Fibroblast of upper back skin (primary cell): ENCODE results near the gene OPN1MW3.
"Not testable (repeated sequence)": the region's sequence is repeated elsewhere in the genome, so short reads cannot be mapped to it uniquely, and the experiment has no call there.

Experiments used
- DNase-seq: peaks from one replicate; pipeline ENCODE4 v3.0.0-alpha.2; 2013

The OPN1MW3 gene

DNA sequence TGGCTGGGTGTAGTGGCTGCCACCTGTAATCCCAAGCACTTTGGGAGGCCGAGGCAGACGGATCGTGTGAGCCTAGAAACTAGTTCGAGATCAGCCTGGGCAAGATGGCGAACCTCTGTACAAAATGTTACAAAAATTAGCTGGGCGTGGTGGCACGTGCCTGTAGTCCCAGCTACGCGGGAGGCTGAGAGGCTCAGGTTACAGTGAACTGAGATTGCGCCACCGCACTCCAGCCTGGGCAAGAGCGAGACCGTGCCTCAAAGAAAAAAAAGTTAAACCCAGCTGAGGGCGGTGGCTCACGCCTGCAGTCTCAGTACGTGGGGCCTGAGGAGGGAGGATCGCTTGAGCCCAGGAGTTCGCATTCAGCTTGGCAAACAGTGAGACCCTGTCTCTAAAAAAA is 39.3 kb downstream of the OPN1MW3 start:
- DNase-seq: no peak

DNA sequence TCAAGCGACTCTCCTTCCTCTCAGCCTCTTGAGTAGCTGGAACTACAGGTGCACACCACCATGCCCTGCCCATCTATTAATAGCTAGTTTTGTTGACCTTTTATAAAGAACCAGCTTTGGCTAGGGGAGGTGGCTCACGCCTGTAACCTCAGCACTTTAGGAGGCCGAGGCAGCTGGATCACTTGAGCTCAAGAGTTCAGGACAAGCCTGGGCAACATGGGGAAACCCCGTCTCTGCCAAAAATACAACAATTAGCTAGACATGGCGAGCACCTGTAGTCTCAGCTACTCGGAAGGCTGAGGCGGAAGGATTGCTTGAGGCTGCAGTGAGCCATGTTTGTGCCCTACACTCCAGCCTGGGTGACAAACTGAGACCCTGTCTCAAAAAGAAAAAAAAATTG is 40.9 kb downstream of the OPN1MW3 start:
- DNase-seq: no peak

DNA sequence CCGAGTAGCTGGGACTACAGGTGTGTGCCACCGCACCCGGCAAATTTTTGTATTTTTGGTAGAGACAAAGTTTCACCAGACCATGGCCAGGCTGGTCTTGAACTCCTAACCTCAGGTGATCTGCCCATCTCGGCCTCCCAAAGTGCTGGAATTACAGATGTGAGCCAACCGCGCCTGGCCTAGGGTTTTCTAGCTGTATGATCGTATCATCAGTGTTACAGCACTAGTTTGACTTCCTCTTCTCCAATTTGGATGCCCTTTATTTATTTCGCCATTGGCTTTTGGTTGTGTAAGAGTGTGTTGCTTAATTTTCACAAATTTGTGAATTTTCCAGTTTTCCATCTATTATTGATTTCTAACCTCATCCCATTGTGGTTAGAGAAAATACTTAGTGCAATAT is 43.4 kb downstream of the OPN1MW3 start:
- DNase-seq: no peak

DNA sequence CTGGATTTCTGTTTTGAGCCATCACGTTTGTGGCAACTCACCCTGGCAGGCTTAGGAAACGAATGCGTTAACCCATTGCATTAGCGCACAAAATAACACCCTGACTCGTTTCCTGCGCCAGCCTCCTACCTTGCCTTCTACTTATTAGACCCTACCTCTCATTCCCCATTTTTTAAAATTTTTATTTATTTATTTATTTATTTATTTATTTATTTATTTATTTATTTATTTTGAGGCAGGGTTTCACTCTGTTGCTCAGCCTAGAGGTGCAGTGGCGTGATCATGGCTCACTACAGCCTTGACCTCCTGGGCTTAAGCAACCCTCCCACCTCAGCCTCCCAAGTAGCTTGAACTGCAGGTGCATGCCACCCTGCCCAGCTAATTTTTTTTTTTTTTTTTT is 45.6 kb downstream of the OPN1MW3 start:
- DNase-seq: not testable (repeated sequence)

DNA sequence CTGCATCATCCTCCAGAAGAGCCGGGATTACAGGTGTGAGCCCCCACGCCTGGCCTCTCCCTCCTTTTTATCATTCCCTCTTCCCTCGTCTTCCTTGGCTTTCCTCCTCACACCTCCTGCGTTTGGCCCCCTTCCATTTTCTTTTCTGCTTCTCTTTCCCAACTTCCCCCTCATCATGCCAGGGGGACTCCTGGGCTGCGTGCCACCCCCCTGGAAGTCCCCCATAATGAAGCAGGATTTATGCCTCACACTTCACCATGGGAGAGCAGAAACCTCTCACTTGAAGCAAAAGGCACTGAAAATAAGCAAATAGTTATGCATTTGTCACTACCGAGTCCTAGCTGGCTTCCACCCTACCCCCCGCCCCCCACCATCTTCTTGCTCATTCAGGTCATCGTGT is 46.1 kb downstream of the OPN1MW3 start:
- no peak for DNase-seq

DNA sequence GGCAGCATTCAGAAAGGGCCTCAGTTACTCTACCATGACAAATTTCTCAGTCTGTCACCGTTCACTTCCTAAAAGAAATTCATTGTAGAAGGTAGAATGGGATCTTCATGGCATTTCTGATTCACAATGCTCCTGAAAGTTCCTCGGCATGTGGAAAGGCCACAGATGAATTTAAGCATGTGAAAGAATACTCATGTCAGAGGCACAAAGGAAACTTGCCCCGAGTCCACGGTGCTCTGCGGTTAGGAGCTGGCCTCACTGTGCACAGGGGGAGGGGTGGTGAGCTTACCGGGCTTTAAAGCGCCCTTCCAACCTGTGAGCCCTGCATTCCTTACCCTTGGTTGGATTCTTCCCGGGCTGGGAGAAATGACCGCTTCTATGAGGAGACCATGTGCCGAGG is 47.5 kb downstream of the OPN1MW3 start:
- DNase-seq: no peak

DNA sequence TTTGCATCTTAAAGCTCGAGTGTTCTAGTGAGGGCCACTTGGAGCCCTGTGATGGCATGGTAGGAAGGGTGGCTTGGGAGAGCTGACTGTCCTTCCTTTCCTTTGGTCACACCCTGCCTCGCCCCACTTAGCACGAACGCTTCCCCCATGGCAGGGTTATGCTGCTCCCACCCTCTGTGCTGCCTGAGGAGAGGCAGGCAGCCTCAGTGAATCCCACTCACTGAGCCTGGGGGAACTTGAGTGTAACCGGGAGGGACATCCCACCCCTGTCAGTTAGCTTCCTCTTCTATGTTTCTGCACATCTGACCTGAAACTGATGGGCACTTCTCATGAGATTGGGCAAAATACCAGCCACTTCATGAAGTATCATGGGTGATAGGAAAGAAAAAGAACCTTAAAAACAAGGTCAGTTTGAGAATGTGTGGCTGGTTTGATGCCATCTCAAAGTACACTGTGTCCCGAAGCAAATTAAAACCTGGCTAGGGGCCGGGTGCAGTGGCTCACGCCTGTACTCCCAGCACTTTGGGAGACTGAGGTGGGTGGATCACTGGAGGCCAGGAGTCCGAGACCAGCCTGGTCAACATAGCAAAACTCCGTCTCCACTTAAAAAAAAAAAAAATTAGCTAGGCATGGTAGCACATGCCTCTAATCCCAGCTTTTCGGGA is 48.3 kb downstream of the OPN1MW3 start:
- DNase-seq: no peak

DNA sequence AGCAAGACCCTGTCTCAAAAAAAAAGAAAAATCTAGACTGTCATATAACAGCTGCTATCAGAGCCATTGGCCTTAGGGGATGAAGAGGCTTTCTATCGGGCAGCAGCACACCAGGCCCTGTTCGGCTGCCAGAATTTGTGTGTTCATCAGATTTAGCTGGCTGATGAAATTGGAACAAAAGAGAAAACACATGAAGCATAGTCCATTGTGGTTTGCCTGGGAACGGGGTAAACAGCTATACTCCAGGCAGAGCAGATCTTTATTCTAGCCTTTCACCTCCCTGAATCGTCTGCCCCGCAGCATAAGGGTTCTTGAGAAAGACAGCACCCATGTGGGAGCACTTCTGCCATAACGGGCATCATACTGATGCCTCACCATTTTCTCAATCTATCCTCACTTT is 49.8 kb downstream of the OPN1MW3 start:
- DNase-seq: no peak

DNA sequence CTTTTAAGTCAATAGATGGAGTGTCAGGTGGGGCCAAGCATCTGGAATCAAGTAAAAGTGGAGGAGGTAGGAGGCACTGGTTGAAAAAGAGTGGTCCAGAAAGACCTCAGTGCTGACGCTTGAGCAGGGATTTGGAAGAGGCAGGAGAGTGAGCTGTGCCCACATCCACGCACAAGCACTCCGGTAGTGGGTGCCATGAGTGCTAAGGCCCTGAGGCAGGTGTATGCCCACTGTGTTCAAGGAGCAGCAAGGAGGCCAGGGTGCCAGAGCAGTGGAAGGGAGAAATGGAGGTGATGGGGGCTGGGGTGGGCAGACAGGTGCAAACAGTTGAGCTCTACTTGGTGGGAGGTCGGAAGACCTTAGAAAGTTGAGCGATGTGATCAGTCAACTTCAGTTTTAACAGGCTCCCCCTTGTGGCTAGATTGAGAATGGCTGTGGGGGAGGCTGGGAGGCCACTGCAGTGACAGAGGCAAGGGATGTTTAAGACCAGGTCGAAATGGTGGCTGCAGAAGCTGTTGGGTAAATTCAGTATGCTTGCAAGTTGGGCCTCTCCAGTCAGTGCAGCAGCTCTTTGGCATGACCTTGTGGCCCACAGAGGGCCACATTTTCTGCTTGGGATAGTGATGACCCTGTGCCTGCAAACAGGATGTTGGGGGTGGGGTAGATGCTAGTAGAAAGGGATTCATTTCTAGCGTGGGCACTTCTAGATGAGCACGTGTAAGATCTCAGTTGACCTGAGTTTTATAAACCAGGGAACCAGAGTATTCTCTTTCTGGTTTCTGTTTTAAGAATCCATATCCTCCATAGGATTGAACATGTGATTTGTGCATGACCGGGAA is 50.9 kb downstream of the OPN1MW3 start:
- peak; percentile 28 for DNase-seq

DNA sequence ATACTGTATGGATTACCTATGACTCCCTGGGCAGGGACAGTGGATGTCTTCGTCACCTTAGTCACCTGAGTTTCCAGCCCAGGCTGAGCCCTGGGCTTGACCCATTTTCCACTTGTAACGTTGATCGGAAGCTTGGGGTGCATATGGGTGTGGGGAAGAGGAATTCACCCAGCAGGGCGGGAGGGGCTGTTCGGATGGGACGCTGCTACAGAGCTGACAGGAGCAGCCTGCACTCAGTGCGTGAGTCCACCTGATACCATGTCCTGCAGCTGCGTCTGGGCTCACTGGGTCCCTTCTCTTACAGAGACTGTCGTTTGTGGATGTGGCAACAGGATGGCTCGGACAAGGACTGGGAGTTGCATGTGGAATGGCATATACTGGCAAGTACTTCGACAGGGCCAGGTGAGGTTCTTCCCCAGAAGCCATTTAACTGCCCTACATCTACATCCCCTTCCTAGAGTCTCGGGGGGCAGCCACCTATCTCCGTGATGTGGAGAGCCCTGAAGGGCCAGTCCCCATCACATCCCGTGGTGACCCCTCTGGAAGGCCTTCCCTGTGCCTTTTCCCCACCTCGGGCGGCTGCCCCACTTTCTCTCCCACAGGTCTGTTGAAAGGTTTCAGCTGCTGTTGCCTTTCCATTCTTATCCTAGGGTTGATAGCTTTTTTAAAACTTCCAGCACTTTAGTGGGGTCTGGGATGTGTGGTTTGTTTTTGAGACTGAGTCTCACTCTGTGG is 51.8 kb downstream of the OPN1MW3 start:
- DNase-seq: no peak

DNA sequence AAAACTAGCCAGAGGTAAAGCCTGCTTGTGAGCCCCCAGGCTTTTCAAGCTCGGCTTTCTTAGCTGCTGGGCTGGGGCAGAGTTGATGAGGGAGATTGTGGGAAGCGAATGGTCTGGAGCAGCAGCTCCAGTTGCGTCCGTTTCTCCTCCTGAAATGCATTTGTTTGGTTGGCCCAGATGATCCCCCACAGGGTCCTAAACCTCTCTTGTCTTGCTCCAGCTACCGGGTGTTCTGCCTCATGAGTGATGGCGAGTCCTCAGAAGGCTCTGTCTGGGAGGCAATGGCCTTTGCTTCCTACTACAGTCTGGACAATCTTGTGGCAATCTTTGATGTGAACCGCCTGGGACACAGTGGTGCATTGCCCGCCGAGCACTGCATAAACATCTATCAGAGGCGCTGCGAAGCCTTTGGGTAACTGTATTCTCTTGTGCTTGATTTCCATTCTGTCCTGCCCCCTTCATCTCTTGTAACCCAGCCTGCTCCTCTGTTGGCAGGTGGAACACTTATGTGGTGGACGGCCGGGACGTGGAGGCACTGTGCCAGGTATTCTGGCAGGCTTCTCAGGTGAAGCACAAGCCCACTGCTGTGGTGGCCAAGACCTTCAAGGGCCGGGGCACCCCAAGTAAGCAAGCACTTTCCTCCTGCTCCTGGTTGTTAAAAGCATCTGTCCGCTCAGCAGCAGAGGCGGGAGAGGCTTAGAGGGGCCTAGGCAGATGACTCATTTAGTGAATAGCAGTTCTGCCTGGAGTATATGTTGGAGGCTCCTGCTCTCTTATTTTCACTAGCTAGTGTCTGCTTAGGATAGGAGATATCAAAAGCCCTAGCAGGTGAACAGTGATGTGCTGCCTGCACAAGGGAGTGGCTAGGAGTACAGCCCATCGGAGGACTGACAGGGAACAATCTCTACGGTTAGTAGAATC is 53.5 kb downstream of the OPN1MW3 start:
- no peak for DNase-seq

DNA sequence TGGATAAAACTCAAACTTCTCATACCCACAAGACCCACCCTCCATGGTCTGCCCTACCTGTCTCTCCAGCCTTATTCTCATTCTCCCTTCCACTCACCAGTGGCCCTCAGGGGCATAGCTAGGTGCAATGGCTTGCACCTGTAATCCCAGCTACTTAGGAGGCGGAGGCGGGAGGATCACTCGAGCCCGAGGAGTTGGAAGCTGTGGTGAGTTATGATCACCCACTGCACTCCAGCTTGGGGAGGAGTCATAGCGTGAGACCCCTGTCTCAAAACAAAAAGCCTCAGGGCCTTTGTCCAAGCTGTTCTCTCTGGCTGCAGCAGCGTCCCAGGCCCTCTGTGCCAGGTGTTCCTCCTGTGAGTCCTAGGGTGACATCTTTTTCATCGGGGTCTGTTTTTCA is 54.7 kb downstream of the OPN1MW3 start:
- DNase-seq: no peak

DNA sequence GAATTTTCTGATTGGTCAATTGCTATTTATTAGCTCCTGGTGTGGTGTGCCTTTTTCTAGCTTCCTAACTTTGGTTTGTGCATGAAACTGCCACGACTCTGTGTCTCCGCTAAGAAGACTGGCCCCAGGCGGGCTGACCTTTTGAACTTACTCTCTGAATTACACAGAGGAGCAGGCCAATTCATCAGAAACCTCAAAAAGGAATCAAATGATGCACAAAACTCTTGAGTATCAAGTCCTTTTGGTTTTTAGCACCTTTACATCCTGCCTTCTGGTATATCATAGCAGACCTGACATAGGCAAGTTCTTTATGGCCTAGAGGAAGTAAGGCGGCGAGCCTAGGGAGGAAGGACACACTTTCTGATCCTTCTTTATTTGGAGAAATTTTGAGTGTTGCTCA is 55.8 kb downstream of the OPN1MW3 start:
- DNase-seq: no peak

DNA sequence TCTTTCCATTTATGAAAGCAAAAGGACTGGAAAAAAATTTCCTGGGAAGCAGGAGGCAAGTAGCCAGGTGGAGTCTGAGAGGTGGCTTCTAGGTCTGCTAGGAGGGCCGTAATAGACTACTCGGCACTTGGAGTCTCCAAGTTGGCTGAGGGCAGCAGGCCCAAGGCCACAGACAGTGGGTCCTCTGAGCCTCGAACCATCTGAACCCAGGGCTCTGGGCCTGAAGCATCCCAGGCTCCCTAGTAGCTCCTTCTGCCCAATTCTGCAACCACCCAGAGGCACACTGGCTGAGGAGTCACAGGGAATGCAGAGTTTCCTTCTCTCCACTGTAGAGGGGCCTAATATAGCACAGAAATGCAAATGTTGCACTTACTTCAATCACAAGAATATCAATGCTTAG is 58.0 kb downstream of the OPN1MW3 start:
- no peak for DNase-seq

DNA sequence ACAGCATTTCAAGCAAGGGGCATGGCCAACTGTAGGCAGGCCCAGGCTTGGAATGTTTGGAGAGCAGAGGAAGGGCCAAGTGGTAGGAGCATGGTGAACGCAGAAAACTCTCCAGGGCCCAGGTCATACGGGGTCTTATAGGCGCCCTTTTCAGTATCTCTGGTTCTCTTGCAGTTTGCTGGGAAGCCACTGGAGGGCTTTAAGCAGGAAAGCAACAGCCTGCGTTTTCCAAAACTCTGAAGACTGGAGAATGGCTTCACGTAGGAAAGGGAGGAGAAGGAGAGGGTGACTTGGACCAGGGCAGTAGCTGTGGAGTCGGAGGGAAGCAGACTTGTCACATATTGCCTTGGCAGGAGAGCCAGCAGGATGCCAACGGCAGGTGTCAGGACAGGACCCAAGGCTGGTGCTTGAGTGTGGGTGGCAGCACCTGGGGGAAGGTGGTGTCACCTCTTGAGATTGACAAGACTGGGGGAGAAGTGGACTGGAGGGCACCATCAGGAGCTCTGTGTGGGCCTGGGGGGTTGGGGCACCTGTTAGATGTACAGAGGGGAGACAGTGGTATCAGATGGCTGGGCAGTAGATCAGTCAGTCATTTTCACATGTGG is 60.1 kb downstream of the OPN1MW3 start:
- no peak for DNase-seq

DNA sequence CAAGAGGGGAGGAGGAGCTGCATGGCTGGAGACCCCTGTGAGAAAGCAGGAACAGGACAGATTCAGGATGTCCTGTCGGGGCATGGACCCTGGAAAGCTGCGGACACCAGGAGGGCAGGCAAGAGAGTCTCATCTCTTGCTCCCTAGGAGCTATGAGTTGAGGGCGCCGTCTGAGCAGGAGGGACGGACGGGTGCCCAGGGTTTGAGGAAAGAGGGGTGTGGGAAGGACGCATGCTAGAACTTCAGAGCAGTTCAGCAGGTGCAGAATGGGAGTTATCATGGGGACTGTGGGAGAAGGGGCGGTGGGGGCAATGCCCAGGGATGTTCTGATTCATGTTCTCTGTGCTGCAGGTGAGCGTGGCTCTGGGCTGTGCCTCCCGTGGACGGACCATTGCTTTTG is 63.0 kb downstream of the OPN1MW3 start:
- DNase-seq: no peak
